H9 (cell line): ENCODE results near the gene DCUN1D5. TPM values are rescaled to one million over a fixed set of nuclear protein-coding genes. Genes with fewer than 3 reads are reported as not detected.

ENCODE experiments used
- DNase-seq: peaks from one replicate; pipeline ENCODE4 v3.0.0-alpha.2; 2017
- H2AFZ ChIP-seq: one replicate; pipeline ENCODE4 v1.6.1; 2013; ENCODE audit warnings: mild to moderate bottlenecking, low read length, control low read depth, moderate library complexity
- H2AK5ac ChIP-seq: 2 replicates; pipeline ENCODE4 v1.6.1; 2013; ENCODE audit warnings: low read length, control low read depth, mixed read lengths; ENCODE audit not compliant: insufficient read length
- H2BK120ac ChIP-seq: one replicate; pipeline ENCODE4 v1.6.1; 2013; ENCODE audit warnings: low read depth, mild to moderate bottlenecking, low read length, control low read depth, inconsistent platforms; ENCODE audit not compliant: poor library complexity, severe bottlenecking
- H2BK12ac ChIP-seq: 2 replicates; pipeline ENCODE4 v1.6.1; 2013; ENCODE audit warnings: low read length, control low read depth, mixed read lengths, low read depth; ENCODE audit not compliant: insufficient read length
- H2BK15ac ChIP-seq: 2 replicates; pipeline ENCODE4 v1.6.1; 2013; ENCODE audit warnings: low read depth, low read length, control low read depth
- H2BK20ac ChIP-seq: one replicate; pipeline ENCODE4 v1.6.1; 2013; ENCODE audit warnings: low read depth, mild to moderate bottlenecking, low read length, control low read depth, inconsistent platforms; ENCODE audit not compliant: poor library complexity, severe bottlenecking
- H2BK5ac ChIP-seq: 2 replicates; pipeline ENCODE4 v1.6.1; 2013; ENCODE audit warnings: low read length, control low read depth, mixed read lengths; ENCODE audit not compliant: insufficient read length
- H3K14ac ChIP-seq: 2 replicates; pipeline ENCODE4 v1.6.1; 2013; ENCODE audit warnings: low read length, control low read depth; ENCODE audit not compliant: insufficient read depth
- H3K18ac ChIP-seq: 2 replicates; pipeline ENCODE4 v1.6.1; 2013; ENCODE audit warnings: low read depth, mild to moderate bottlenecking, mixed read lengths, low read length, control low read depth; ENCODE audit not compliant: insufficient read length
- H3K23ac ChIP-seq: 2 replicates; pipeline ENCODE4 v1.6.1; 2013; ENCODE audit warnings: low read length, control low read depth, mixed read lengths, low read depth; ENCODE audit not compliant: insufficient read length
- H3K23me2 ChIP-seq: 2 replicates; pipeline ENCODE4 v1.6.1; 2013; ENCODE audit warnings: low read depth, mild to moderate bottlenecking, mixed read lengths, low read length, control low read depth; ENCODE audit not compliant: insufficient read length, poor library complexity, severe bottlenecking
- H3K27ac ChIP-seq: 2 replicates; pipeline ENCODE4 v1.5.1; 2013; ENCODE audit warnings: low read length, control low read depth, mixed read lengths, low read depth; ENCODE audit not compliant: insufficient read length
- H3K27me3 ChIP-seq: 2 replicates; pipeline ENCODE4 v1.6.1; 2013; ENCODE audit warnings: low read length, control low read depth, inconsistent platforms; ENCODE audit not compliant: insufficient read depth
- H3K4ac ChIP-seq: 2 replicates; pipeline ENCODE4 v1.6.1; 2013; ENCODE audit warnings: low read depth, mild to moderate bottlenecking, control low read depth, inconsistent platforms, low read length, moderate library complexity
- H3K4me1 ChIP-seq: 2 replicates; pipeline ENCODE4 v1.6.1; 2013; ENCODE audit warnings: low read length, control low read depth, inconsistent platforms; ENCODE audit not compliant: insufficient read depth
- H3K4me2 ChIP-seq: 2 replicates; pipeline ENCODE4 v1.6.1; 2013; ENCODE audit warnings: low read length, control low read depth, mixed read lengths; ENCODE audit not compliant: insufficient read length, insufficient read depth
- H3K56ac ChIP-seq: 2 replicates; pipeline ENCODE4 v1.6.1; 2013; ENCODE audit warnings: low read depth, mild to moderate bottlenecking, mixed read lengths, low read length, control low read depth; ENCODE audit not compliant: insufficient read length
- H3K79me1 ChIP-seq: 2 replicates; pipeline ENCODE4 v1.6.1; 2013; ENCODE audit warnings: low read depth, mild to moderate bottlenecking, moderate library complexity, low read length, control low read depth, inconsistent platforms; ENCODE audit not compliant: insufficient read depth, poor library complexity, severe bottlenecking
- H3K79me2 ChIP-seq: 2 replicates; pipeline ENCODE4 v1.6.1; 2013; ENCODE audit warnings: low read length, control low read depth, inconsistent platforms; ENCODE audit not compliant: insufficient read depth
- H3K9ac ChIP-seq: 2 replicates; pipeline ENCODE4 v1.6.1; 2013; ENCODE audit warnings: low read length, control low read depth, mixed read lengths; ENCODE audit not compliant: insufficient read length; ENCODE audit errors: extremely low read depth
- H3K9me3 ChIP-seq: one replicate; pipeline ENCODE4 v1.6.1; 2013; ENCODE audit warnings: low read depth, low read length, inconsistent platforms; ENCODE audit not compliant: control insufficient read depth
- H3T11ph ChIP-seq: one replicate; pipeline ENCODE4 v1.6.1; 2013; ENCODE audit warnings: mild to moderate bottlenecking, low read length, control low read depth, inconsistent platforms
- H4K20me1 ChIP-seq: one replicate; pipeline ENCODE4 v1.6.1; 2013; ENCODE audit not compliant: control insufficient read depth, insufficient read length, insufficient read depth
- H4K5ac ChIP-seq: 2 replicates; pipeline ENCODE4 v1.6.1; 2013; ENCODE audit warnings: low read depth, mild to moderate bottlenecking, mixed read lengths, low read length, control low read depth; ENCODE audit not compliant: insufficient read length
- H4K8ac ChIP-seq: replicated peaks from 2 replicates; pipeline ENCODE4 v1.6.1; 2013; ENCODE audit warnings: low read length, control low read depth, mixed read lengths, low read depth; ENCODE audit not compliant: insufficient read length
- H4K91ac ChIP-seq: 2 replicates; pipeline ENCODE4 v1.6.1; 2013; ENCODE audit warnings: low read depth, mild to moderate bottlenecking, moderate library complexity, mixed read lengths, low read length, control low read depth; ENCODE audit not compliant: insufficient read length
- H3K27ac Mint-ChIP-seq, 3 experiments: 2 replicates in 2 of 3; 3 replicates in 1 of 3; pipeline ENCODE4 v1.8.0; 2020 to 2021; ENCODE audit warnings: mixed read lengths in 3 of 3, mild to moderate bottlenecking in 1 of 3, moderate library complexity in 1 of 3
- H3K27me3 Mint-ChIP-seq: 2 replicates; pipeline ENCODE4 v1.8.0; 2021; ENCODE audit warnings: low read depth, mild to moderate bottlenecking, moderate library complexity, mixed read lengths
- H3K36me3 Mint-ChIP-seq, 3 experiments: 2 replicates in 2 of 3; 3 replicates in 1 of 3; pipeline ENCODE4 v1.8.0; 2020 to 2021; ENCODE audit warnings: low read depth in 3 of 3, mixed read lengths in 3 of 3; ENCODE audit not compliant: insufficient read depth in 1 of 3
- H3K4me1 Mint-ChIP-seq, 2 experiments: 2 replicates each; pipeline ENCODE4 v1.8.0; 2020; ENCODE audit warnings: mixed read lengths in 2 of 2
- H3K4me3 Mint-ChIP-seq, 2 experiments: 2 replicates in 1 of 2; 3 replicates in 1 of 2; pipeline ENCODE4 v1.8.0; 2020 to 2021; ENCODE audit warnings: mild to moderate bottlenecking in 2 of 2, mixed read lengths in 2 of 2, moderate library complexity in 1 of 2
- H3K9me3 Mint-ChIP-seq, 2 experiments: 2 replicates in 1 of 2; 3 replicates in 1 of 2; pipeline ENCODE4 v1.8.0; 2020; ENCODE audit warnings: mild to moderate bottlenecking in 2 of 2, mixed read lengths in 2 of 2, moderate library complexity in 1 of 2
- WGBS: extraction: QIAGEN DNeasy Blood & Tissue Kit; methylation state at CpG from one replicate; pipeline ENCODE4 v1.1.7; 2013; ENCODE audit warnings: missing lambda C conversion rate, low lambda C conversion rate, mixed read lengths; ENCODE audit not compliant: insufficient read length; ENCODE audit errors: extremely low coverage; 5-methylcytosine and 5-hydroxymethylcytosine counted together
- total RNA-seq: library from RNA; stranded (reverse); gene quantifications from 2 replicates; pipeline ENCODE4 v1.2.1, GENCODE V29; 2021
- TF ChIP-seq, protein P1 (sequence below): fragments of 200-600 bp; sonication (generic); conservative IDR thresholded peaks from 3 replicates; pipeline ENCODE4 v1.8.0; 2021; ENCODE audit warnings: antibody characterized with exemption, mild to moderate bottlenecking

The DCUN1D5 gene
- total RNA-seq, 1 experiment from 2014 or later, result 86.7 TPM

DNA sequence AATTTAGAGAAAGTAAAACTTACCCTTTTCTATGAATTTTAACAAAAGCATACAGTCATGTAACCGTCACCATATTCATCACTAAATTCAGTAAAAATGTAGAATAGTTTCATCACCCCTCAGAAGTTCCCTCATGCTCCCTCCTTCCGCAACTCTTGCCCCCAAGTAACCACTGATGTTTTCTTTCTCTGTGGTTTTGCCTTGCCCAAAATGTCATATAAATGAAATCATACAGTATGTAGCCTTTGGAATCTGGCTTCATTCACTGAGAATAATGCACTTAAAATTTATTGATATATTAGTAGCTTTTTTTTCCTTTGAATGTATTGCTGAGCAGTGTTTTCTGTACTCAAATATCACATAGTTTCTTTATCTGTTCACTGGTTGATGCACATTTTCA, 60.1 kb downstream of the DCUN1D5 start:
- no peaks in the 10 kb centered on the region for H3K23me2 ChIP-seq
- H4K91ac ChIP-seq, result no peak overlapping the region
- DNase-seq, result no peak
- no peak overlapping the region for H3T11ph ChIP-seq
- H2BK120ac ChIP-seq, result no peak overlapping the region
- no peaks in the 10 kb centered on the region for H3K27me3 ChIP-seq
- Mint-ChIP-seq H3K27ac (no peak overlapping the region), H3K36me3 (no peaks in the 10 kb centered on the region), H3K4me1 (peaks cover 3% of the 10 kb centered on the region in 2 experiments), H3K4me3 (no peak overlapping the region), H3K9me3 (no peaks in the 10 kb centered on the region), H3K27me3 (no peaks in the 10 kb centered on the region)
- no peak overlapping the region for H4K8ac ChIP-seq
- WGBS, result no CpG with 5 or more reads among the region's 2 CpGs
- H3K79me2 ChIP-seq, result no peaks in the 10 kb centered on the region
- no peak overlapping the region for H3K9ac ChIP-seq
- no peak overlapping the region for H2BK15ac ChIP-seq
- TF ChIP-seq, protein P1, sequence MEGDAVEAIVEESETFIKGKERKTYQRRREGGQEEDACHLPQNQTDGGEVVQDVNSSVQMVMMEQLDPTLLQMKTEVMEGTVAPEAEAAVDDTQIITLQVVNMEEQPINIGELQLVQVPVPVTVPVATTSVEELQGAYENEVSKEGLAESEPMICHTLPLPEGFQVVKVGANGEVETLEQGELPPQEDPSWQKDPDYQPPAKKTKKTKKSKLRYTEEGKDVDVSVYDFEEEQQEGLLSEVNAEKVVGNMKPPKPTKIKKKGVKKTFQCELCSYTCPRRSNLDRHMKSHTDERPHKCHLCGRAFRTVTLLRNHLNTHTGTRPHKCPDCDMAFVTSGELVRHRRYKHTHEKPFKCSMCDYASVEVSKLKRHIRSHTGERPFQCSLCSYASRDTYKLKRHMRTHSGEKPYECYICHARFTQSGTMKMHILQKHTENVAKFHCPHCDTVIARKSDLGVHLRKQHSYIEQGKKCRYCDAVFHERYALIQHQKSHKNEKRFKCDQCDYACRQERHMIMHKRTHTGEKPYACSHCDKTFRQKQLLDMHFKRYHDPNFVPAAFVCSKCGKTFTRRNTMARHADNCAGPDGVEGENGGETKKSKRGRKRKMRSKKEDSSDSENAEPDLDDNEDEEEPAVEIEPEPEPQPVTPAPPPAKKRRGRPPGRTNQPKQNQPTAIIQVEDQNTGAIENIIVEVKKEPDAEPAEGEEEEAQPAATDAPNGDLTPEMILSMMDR, result no peak
- no peak overlapping the region for H3K14ac ChIP-seq
- no peak overlapping the region for H2AK5ac ChIP-seq
- H3K27ac ChIP-seq, result no peak overlapping the region
- H3K18ac ChIP-seq, result no peak overlapping the region
- H4K20me1 ChIP-seq, result no peaks in the 10 kb centered on the region
- no peaks in the 10 kb centered on the region for H3K79me1 ChIP-seq
- H2BK5ac ChIP-seq, result no peak overlapping the region
- no peak overlapping the region for H2AFZ ChIP-seq
- H3K9me3 ChIP-seq, result no peaks in the 10 kb centered on the region
- no peak overlapping the region for H4K5ac ChIP-seq
- H2BK12ac ChIP-seq, result no peak overlapping the region
- H3K4me2 ChIP-seq, result no peak overlapping the region
- no peak overlapping the region for H2BK20ac ChIP-seq
- H3K56ac ChIP-seq, result no peak overlapping the region
- H3K4me1 ChIP-seq, result no peaks in the 10 kb centered on the region
- H3K4ac ChIP-seq, result no peak overlapping the region
- H3K23ac ChIP-seq, result no peak overlapping the region
